Measurements from ENCODE around the gene HIC1.

GRCh38 chr17:2057175-2057759 lies 2.4 kb downstream of the HIC1 start:
- TF ChIP-seq CTCF (IDR thresholded peaks at IDR 0.05) (no peak), POLR2A (IDR thresholded peaks at IDR 0.05) (no peak), EP300 (IDR thresholded peaks at IDR 0.05) (no peak), POLR2AphosphoS5 (IDR thresholded peaks at IDR 0.05) (no peak)

Measured in suprapubic skin (tissue), 4 donors.